ENCODE measurements around the gene ASAP2.

Gene ASAP2

DNA sequence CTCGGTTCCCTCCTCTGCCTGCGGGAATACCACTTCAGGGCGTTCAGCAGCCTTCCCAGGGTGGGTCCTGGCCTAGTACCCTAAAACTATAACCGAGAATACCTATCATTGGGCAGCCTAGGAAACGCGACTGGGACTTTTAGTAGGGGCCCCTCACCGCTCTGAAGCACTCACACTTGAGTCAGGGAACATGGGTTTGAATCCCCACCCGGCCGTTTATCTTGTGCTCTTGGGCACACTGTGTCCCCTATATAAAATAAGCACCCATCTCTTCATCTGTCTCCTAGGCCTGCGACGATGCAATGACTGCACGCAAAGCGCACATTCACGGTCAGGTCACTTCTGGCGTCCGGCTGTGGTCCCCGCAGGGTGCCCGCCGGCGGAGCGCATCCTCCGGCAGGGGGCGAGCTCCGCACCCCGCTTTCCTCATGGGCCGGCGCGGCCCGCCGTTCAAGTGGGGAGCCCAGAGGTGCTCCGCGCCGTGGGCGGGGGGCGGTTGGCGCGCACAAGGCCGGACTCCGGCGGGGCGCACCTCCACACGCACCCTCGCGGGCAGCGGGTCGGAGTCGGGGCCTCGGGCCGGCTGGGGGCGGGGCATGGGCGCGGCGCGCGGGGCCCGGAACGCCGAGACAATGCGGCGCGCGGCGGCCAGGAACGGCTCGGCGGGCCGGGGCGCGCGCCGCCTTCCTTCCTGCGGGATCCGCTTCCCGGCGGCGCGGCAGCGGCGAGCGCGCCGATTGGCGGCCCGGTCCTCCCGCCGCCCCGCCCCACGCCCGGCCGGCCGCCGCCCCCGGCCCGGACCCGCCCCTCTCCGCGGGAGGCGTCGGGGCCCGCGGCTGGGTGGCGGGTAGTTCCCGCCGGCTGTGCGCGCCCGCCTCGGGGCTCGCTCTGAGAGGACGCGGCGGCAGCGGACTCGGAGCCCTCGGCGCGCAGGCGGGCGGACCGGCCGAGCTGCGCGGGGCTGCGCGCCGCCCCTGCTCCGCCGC lies at the start of gene ASAP2:
Gene ASAP2, plus strand, starts transcription at position 850 of the 986 bp plus-strand sequence. CDS start 293 bp downstream, outside the sequence.
- DNase-seq (ENCODE audit: low read depth) = no peak
- peak within 1 kb of the TSS; percentile 44 for H3K4me3 ChIP-seq (ENCODE audit: low read depth, low read length)
- TF ChIP-seq, protein P1, sequence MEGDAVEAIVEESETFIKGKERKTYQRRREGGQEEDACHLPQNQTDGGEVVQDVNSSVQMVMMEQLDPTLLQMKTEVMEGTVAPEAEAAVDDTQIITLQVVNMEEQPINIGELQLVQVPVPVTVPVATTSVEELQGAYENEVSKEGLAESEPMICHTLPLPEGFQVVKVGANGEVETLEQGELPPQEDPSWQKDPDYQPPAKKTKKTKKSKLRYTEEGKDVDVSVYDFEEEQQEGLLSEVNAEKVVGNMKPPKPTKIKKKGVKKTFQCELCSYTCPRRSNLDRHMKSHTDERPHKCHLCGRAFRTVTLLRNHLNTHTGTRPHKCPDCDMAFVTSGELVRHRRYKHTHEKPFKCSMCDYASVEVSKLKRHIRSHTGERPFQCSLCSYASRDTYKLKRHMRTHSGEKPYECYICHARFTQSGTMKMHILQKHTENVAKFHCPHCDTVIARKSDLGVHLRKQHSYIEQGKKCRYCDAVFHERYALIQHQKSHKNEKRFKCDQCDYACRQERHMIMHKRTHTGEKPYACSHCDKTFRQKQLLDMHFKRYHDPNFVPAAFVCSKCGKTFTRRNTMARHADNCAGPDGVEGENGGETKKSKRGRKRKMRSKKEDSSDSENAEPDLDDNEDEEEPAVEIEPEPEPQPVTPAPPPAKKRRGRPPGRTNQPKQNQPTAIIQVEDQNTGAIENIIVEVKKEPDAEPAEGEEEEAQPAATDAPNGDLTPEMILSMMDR (IDR thresholded peaks at IDR 0.05; ENCODE audit: low read depth, low read length, missing control alignments) = peak; percentile 59

DNA sequence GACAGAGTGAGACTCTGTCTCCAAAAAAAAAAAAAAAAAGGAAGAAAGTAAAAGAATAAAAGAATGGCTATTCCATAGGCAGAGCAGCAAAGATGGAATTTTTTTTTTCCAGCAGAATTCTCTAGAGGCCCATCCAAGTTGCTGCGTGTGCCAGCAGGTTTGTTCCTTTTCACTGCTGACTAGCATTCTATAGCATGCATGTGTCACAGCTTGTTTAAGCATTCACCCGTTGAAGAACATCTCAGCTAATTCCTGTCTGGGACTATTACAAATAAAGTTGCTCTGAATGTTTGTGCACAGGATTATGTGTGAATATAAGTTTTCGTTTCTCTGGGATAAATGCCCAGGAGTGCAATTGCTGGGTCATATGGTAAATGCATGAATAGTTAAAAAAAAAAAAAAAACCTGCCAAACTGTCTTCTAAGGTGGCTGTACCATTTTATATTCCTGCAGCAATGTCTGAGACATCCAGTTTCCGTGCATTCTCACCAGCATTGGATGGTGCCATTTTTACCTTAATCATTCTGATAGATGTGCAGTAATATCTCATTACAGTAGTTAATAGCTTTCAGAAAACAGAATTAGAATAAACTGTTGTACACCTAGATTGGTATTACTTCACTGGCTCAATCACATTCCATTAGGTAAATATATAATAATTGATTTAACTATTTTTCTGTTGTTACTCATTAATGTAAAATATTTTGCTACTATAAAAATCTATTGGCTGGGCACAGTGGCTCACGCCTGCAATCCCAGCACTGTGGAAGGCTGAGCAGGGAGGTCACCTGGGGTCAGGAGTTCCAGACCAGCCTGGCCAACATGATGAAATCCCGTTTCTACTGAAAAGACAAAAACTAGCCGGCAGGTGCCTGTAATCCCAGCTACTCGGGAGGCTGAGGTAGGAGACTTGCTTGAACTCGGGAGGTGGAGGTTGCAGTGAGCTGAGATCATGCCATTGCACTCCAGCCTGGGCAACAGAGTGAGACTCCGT lies 47.5 kb upstream of the ASAP2 start:
- TF ChIP-seq, protein P1 (IDR thresholded peaks at IDR 0.05; ENCODE audit: low read depth, low read length, missing control alignments) = no peak
- no peak for DNase-seq (ENCODE audit: low read depth)
- H3K4me3 ChIP-seq (ENCODE audit: low read depth, low read length) = no peak overlapping the region

DNA sequence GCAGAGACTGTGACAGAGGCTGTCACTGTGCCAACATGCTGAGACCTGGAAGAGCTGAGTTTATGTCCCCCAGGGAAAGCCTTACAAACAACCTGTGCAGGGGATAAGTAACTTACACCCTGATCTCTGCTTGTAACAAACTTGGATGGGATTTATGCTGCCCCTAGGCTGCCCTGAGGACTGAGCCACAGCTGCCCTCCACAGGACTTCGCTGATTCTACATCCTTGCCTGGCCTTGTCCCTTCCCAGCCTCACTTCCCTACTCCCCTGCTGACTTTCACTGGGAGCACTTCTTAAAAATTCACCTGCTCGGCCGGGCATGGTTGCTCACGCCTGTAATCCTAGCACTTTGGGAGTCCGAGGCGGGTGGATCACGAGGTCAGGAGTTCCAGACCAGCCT lies 45.9 kb upstream of the ASAP2 start:
- no peak for DNase-seq (ENCODE audit: low read depth)
- TF ChIP-seq, protein P1 (IDR thresholded peaks at IDR 0.05; ENCODE audit: low read depth, low read length, missing control alignments) = no peak
- no peak overlapping the region for H3K4me3 ChIP-seq (ENCODE audit: low read depth, low read length)

DNA sequence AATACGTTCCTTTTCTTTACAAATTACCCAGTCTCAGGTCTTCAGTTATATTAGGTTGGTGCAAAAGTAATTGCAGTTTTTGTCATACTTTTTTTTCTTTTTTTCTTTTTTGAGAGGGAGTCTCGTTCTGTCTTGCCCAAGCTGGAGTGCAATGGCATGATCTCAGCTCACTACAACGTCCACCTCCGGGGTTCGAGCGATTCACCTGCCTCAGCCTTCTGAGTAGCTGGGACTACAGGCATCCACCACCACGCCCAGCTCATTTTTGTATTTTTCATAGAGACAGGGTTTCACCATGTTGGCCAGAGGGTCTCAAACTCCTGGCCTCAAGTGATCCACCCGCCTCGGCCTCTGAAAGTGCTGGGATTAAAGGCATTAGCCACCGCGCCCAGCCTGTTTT lies 43.8 kb upstream of the ASAP2 start:
- H3K4me3 ChIP-seq (ENCODE audit: low read depth, low read length) = no peak overlapping the region
- no peak for DNase-seq (ENCODE audit: low read depth)
- TF ChIP-seq, protein P1 (IDR thresholded peaks at IDR 0.05; ENCODE audit: low read depth, low read length, missing control alignments) = no peak

DNA sequence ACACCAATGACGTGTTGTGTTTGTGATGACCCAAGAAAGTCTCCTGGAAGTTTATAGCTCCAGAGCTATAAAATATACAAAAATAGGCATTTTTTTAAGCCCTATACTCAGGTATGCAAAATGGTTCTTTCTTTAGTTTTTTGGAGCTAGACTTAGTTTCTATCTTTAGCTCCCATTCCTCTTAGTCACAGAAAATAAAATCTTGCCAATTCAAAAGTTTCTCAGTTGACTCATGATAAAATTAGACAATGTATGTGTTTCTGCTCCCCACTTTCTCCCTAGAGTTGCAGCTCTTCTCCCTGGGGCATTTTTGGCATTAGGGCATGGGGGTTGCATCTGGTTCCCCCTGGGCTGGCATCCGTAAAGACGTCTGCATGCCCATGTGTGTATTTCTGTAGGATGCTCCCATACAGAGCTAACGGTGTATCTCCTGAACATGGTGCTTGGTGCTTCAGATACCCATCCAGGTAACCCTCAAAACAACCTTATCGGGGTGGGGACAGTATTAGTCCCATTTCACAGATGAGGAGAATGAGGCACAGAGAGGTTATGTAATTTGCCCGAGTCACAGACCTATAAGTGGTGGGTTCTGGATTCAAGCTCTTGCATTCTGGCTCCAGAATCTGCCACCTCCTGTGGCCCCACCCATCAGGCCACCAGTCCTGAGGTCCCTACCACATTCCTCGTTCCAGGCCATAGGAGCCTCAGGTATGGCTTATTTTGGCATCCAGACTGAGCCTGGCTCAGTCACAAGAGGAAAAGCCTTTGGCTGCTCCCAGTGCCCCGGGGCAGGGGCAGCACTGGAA lies 43.1 kb upstream of the ASAP2 start:
- TF ChIP-seq, protein P1 (IDR thresholded peaks at IDR 0.05; ENCODE audit: low read depth, low read length, missing control alignments) = no peak
- H3K4me3 ChIP-seq (ENCODE audit: low read depth, low read length) = no peak overlapping the region
- no peak for DNase-seq (ENCODE audit: low read depth)

DNA sequence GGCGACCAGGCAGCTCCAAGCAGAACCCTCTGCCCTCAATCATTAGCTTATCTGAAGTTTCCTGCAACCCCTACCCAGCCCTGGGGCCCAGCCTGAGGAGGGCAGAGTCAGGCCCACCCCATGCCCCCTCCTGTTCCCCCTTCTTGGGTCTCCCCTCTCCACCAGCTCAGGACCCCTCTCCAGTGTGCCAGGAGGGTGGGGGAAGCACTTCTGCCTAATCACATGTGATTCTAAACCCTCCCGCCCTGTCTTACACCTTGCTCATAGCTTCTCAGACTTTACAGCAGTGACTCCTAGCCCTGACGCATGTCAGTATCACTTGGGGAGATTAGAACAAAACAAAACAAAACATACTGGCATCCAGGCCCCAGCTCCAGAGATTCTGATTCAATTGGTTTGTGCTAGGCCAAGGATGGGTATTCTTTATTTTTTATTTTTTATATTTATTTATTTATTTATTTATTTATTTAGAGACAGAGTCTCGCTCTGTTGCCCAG lies 42.5 kb upstream of the ASAP2 start:
- TF ChIP-seq, protein P1 (IDR thresholded peaks at IDR 0.05; ENCODE audit: low read depth, low read length, missing control alignments) = no peak
- H3K4me3 ChIP-seq (ENCODE audit: low read depth, low read length) = no peak overlapping the region
- no peak for DNase-seq (ENCODE audit: low read depth)
